A673 (cell line): Measurements from ENCODE around the gene IDI1.

Experiments
- CTCF ChIP-seq: fragments of 300-800, 200-600 bp; sonication (generic); conservative IDR thresholded peaks from 2 replicates; pipeline ENCODE4 v1.5.1; 2017; ENCODE audit warnings: low read depth, mild to moderate bottlenecking, antibody characterized with exemption, low read length, moderate library complexity, mixed read lengths
- EZH2 ChIP-seq: fragments of 200-600 bp; sonication (generic); IDR thresholded peaks from 2 replicates; pipeline ENCODE4 v1.6.1; 2017; ENCODE audit warnings: borderline replicate concordance, low read depth, mild to moderate bottlenecking, mixed read lengths, antibody characterized with exemption, low read length; ENCODE audit not compliant: poor library complexity, severe bottlenecking

GRCh38 chr10:1074052-1074747, 25.3 kb upstream of the IDI1 start:
- peak; percentile 20; the same call in 1 of the 2 replicates for TF ChIP-seq CTCF
- no peak for TF ChIP-seq EZH2
